Ramos (cell line): ENCODE results near the gene LPP.
"Not testable (repeated sequence)": the region's sequence is repeated elsewhere in the genome, so short reads cannot be mapped to it uniquely, and the experiment has no call there.

Source experiments
- in situ Hi-C: fragments of 300-500 bp; cut with MboI; formaldehyde crosslinking; loops from one replicate; pipeline ENCODE4 v1.14.3; 2022; ENCODE audit warnings: low sequenced_read_pairs; ENCODE audit not compliant: unreplicated experiment

Gene LPP

DNA sequence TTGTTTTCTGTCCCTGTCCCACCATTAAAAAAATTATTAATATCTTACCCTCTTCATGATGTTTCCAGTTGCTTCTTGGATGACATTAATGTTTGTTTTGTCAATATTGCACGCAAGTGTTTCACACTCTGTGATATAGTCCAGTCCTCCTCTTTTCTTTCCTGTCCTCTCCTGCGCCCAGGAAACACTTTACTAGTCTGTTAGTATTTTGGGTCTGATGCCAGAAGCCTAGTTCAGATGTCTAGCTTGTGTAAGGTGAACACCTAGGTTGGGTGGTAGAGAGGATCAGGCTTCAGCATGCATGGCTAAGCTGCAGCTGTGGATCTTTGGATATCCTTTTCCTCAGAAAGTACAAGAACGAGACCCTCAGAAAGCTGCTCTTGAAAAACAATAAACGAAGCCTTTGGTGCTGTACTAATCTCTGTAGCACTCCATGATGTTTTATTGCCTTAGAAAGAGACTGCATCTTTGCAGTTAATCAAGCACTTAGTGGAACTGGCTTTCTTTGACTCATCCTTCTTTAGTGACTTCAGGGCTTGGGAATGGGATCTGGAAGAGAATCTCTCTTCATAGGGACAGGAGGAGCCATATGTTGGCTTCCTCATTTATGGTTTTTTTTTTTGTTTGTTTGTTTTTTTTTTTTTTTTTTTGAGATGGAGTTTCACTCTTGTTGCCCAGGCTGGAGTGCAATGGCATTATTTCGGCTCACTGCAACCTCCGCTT, 253.4 kb downstream of the LPP start:
- in situ Hi-C loops = no loop called here

DNA sequence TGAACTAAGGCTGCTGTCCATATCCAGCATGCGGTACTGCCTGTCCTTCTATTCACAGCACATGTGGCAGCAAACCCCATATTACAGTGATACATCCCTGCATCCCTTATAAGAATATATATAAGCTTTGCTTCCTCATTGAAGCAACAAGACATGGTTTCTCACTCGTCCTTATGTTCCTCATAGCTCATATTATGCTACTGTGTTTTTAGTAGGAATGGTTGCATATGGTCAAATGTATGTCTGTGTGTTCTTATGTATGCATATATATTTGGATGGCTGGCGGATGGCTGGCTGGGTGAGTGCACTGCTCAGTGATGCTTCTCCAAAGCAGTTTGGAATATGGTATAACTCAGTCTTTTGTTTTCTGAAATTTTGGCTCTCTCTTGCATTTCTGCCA, 254.9 kb downstream of the LPP start:
- in situ Hi-C loops = no loop called here

DNA sequence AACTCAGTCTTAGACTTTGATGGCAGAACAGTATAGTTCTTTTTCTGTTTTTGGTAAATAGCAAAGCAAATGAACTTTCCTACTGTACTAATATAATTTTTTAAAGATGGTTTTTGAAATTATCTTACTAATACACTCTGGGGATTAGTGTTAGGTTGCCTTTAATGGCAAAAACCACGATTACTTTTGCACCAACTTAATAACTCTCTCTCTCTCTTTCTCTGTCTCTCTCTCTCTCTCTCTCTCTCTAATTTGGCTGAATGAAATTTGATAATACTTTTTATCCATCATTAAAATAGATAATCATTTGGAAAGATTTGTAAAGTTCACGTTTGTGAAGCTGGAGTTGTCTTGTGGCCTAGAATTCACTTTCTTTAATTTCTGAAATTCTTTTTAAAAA, 257.8 kb downstream of the LPP start:
- in situ Hi-C loops = no loop called here

DNA sequence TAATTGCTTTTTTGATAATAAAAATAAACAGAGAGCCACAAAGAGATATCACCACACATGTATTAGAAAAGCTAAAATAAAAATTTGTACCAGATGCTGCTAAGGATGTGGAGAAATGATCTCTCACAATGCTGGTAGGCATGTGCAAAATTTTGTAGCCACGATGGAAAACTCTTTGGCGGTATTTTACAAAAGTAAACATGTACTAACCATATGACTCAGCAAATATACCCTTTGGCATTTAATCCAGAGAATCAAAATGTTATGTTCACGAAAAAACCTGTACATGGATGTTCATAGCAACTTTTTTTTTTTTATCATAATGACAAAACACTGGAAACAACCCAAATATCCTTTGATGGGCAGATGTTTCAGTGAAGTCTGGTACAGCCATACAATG, 261.2 kb downstream of the LPP start:
- in situ Hi-C loops = no loop called here

- in situ Hi-C loops = no loop called here
Measured at GRCh38 chr3:188416041-188416440, 262.1 kb downstream of the LPP start.

DNA sequence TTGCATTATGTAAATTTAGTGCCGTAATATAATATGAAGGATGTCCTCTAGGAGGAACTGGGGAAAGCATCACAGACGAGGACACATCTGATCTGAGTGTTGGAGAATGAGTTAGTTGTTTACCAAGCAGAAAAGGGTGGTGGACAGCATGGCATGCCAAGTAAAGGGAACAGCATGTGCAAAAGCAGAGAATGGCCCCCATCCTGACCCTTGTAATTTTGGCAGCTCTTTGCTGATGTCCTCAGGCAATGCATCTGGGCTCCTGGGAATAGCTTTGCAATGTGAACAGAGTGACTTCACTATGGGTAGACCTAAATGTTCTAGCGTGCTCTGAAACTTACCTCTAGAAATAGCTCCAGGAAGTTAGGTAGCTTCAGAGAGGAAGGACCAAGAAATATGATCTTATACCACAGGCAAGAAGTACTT, 263.3 kb downstream of the LPP start:
- in situ Hi-C loops = no loop called here

GRCh38 chr3:188417766-188418165, 263.8 kb downstream of the LPP start:
- in situ Hi-C loops = no loop called here

DNA sequence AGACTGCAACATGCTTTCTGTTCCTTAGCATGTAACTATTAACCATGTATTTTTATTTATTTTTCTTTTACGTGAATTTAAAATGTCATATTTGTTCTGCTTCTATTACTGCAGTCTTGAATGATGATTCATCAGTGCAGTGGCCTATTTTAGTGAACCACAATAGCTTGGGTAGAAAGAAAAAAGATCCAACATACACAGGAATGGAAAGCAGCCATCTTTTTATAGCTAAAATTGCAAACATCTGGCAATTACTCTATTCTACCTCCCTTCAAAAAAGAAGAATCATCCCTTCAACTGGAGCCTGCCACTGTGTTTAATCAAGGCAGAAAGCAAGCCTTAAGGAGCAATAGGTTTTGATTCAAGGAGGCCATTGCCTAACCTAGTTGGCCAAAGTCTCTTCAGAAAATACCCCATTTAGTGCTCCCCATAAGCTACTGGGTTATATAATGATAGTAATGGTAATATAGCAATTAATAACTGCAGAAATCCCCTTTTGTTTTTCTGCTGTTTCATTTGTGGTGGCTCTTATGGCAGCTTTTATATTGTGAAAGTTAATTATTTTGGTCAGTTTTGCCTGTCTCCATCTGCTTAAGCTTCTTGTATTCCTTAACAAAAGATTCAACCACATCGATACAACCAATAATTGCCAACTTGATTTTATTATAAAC, 267.3 kb downstream of the LPP start:
- in situ Hi-C loops = no loop called here

DNA sequence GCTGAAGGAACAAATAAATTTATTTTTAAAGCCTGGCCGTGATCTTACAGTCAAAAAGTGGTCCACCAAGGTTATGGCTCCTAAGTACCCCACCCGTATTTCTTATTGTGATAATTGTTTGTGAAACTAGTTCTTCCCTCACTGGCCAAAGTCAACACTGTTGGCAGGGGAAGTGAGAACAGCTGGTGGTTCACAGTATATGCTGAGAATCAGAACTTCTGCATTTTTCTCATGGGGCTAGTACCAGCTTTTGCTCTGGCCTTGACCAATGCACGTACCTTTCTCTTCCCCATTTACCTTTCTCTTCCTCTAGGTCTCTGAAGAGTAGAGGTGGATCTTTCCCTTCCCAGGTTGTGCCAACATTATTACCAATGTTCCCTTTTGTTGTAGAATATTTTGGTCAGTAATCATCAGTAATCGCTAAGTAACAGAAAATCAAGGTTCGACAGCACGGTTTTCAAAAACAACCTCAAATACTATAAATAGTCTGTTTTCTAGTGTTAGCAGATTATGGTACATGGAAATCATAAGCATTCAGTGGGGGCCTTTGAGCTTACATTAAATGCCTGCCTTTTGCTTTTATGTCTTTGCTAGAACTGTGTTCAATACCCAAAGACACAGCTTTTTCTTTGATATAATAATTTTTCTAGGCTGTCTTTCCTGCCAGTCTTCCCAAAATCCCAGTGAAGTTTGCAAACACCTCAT, 268.0 kb downstream of the LPP start:
- in situ Hi-C loops = no loop called here

GRCh38 chr3:188427981-188428380, 274.0 kb downstream of the LPP start:
- in situ Hi-C loops = not testable (repeated sequence)

- in situ Hi-C loops = no loop called here
Measured at GRCh38 chr3:188431040-188431439, 277.1 kb downstream of the LPP start.

DNA sequence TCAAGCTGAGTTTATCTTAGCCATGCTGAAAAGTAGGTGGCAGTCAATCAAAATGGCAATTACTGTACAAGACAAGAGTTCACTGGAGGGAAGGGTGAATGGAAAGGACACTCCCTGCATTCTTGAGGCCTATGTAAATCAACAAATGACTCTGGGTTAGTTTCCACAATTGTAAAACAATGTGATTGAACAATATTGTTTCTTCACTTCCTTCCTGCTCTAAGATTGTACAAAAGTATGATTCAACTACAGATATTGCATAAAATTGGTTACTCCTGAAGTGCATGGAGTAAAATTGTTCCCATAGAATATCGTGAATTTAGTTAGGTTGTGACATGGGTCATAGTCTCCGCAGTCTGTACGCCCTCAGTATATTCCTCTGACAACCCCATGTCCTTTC, 277.6 kb downstream of the LPP start:
- in situ Hi-C loops = no loop called here

DNA sequence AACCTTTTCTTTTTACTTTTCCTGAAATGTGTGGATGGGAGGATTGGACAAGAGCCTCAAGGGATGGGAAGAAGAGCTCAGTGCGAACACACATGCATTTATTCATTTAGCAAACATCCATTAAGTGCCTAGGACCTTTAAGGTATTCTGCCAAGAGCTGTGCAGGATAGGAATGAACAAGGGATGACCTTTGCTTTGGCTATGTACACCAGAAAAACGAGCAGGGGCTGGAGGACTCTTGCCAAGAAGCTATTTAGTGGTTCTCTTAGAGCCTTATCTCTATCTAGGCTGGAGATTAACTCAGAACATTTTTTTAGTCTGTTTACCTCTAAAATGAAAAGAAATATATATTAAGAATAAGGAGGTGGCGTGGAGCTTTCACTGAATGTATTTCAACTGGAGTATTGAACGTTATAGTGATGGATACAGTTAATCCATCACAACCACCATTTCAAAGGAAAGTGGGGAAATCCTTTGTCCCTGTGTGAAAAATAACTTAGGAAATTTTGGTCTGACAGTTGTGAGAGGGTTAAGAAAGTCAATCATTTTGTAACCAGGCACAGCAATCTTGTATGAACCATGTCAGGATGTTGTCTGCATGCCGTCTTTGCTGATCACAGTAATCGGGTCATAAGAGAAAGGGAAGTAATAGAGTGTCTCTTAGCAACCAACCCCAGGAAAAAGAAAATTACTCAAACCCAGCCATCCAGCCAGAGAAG, 279.0 kb downstream of the LPP start:
- in situ Hi-C loops = no loop called here

DNA sequence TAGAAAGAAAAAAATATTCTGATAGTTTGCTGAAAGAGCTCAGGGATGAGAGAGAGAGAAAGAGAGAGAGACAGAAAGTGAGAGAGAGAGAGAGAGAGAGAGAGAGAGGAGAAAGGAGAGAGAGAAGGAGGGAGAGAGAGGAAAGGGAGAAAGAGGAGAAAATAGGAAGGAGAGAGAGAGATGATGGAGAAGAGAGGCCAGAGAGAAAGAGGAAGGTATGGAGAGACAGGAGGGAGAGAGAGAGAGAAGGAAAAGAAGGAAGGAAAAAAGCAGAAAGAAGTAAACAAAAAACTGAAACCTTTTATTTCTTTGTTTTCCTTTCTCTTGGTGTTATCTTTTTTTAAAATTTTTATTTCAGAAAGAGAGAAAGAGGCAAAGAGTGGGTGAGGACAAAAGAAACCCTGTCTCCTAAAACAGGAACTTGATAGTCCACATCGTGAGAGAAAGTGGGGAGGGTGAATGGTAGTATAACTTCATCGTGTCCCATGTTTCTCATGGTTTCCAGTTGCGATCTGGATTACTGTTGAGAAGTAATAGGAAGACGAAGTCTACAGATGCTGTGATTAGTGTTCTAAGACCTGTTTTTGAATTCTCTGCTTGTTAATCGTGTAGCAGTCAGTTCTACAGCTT, 279.7 kb downstream of the LPP start:
- in situ Hi-C loops = no loop called here

- in situ Hi-C loops = no loop called here
Measured at GRCh38 chr3:188434594-188434993, 280.6 kb downstream of the LPP start.

DNA sequence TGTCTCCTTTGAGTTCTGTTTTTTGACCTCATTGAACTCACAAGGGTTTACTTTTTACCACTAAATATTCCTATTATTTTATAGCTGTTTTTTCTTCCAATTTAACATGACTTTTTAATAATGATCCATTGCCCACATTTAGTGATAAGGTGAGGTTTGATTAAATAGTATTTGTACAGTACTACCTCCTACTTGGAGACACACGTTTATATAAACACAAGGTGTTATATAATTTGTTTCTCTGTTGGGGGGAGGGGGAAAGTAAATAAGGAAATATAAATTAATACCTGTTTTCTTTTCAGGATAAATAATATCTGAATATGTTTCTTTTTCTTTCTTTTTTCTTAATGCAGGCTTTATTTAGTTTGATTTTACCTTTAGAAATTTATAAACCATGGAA, 281.3 kb downstream of the LPP start:
- in situ Hi-C loops = no loop called here

GRCh38 chr3:188437926-188438325, 284.0 kb downstream of the LPP start:
- in situ Hi-C loops = no loop called here

DNA sequence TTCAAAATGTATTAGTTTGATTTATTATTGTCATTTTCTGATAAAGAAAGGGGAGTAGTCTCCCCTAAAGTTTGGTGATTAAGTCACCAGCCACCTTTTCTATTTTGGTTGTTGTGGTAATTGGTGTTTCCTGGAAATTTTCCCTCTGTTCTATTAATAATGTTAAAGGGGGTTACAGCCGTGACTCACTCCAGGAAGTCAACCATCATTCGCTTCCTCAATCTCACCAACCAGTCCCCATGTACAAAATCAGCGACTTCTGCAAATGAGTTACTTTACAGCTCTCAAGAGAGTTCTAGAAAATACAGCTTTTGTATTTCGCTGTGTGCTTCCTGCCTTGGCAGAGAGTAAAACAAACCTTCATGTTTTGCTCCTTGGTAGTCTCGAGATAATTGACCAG, 285.1 kb downstream of the LPP start:
- in situ Hi-C loops = no loop called here

DNA sequence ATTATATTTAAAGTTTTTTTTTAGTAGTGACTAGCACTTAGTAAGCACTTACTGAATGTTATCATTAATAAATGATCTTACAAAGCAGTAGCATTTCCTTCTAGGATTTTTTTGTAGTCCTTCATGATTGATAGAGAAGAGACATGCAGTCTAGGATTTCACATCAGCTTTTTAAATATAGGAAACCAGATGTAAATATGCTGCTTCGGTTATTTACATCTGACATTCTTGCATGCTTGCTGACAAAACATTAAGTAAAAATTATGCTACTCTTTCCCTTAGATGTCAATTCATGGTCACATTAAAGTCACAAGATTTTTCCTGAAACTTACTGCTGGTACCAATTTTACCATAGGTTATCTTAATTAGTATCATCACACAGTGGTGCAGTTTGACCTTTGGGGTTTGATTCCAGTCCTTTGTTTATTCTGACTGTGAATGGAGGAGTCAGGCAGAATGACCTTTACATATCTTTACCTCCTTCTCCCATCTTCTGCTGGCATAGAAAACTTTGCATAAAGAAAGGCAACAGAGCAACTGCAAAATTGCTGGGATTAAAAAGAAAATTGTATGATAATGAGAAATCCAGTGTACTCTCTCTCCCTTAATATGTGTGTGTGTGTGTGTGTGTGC, 286.5 kb downstream of the LPP start:
- in situ Hi-C loops = no loop called here

- in situ Hi-C loops = no loop called here
Measured at GRCh38 chr3:188442430-188442829, 288.5 kb downstream of the LPP start.
